Measurements from ENCODE around the gene RAB40C.

DNA sequence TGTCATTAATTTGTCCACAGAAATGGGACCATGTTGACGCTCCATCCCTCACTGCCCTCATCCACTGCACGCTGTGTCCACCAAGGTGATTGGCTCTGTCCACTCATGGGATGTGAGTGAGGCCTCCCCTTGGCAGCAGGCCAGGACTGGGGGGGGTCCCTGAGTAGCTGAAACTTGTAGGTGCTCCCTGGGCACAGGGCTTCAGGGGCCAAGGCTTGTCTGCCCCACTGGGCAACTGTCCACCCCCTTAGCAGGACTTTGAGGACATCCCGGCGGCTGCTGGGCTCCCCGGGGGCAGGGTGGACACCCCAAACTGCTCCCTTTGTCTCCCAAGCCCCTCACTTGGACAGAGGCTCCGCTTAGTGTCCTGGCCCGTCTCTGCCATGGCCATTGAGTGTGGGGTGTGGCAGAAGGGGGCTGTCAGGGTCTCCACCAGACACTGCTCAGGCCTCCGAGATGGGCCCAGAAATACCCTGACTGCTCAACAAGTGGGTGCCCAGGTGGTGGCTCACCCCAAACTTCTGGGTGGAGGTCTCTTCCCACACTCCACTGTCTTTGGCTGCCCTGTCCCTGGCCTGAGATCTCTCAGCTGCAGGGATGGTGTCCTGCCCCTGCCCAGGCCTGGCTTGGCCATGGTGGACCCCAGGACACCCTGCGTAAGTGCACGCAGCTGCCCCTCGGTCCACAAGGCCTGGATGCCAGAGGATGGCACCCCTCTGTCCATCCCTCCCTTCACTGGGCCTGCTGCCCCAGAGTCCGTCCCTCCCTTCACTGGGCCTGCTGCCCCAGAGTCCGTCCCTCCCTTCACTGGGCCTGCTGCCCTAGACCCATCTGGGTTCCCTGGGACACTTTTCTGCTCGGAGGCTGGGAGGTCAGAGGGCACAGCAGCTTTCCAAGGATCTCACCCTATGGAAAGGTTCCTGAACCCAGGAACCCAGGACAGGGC is 2.9 kb upstream of the RAB40C start:
- TF ChIP-seq, protein P1, sequence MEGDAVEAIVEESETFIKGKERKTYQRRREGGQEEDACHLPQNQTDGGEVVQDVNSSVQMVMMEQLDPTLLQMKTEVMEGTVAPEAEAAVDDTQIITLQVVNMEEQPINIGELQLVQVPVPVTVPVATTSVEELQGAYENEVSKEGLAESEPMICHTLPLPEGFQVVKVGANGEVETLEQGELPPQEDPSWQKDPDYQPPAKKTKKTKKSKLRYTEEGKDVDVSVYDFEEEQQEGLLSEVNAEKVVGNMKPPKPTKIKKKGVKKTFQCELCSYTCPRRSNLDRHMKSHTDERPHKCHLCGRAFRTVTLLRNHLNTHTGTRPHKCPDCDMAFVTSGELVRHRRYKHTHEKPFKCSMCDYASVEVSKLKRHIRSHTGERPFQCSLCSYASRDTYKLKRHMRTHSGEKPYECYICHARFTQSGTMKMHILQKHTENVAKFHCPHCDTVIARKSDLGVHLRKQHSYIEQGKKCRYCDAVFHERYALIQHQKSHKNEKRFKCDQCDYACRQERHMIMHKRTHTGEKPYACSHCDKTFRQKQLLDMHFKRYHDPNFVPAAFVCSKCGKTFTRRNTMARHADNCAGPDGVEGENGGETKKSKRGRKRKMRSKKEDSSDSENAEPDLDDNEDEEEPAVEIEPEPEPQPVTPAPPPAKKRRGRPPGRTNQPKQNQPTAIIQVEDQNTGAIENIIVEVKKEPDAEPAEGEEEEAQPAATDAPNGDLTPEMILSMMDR (IDR thresholded peaks at IDR 0.05), result no peak
- TF ChIP-seq ZFX (IDR thresholded peaks at IDR 0.05; ENCODE audit: borderline replicate concordance), result no peak

Data from 22Rv1 (cell line).